Right lung (tissue), 5 donors: ENCODE results near the gene DOLPP1. TPM values are rescaled to one million over a fixed set of nuclear protein-coding genes. Genes with fewer than 3 reads are reported as not detected.
"Not testable (repeated sequence)": the region's sequence is repeated elsewhere in the genome, so short reads cannot be mapped to it uniquely, and the experiment has no call there.

Experiments used
- DNase-seq, 2 donors: peaks; one replicate each; pipeline ENCODE4 v3.0.0-alpha.2; 2013
- polyA plus RNA-seq, 5 donors: library from polyadenylated mRNA; unstranded; fragments of 120-200 nt; gene quantifications; one replicate each; pipeline versions ENCODE4 v1.2.1 to v1.2.3, GENCODE V29; 2013; ENCODE audit warnings: inconsistent platforms in 1 of 5, low replicate concordance in 1 of 5; ENCODE audit not compliant: insufficient read length in 5 of 5, insufficient read depth in 1 of 5

DOLPP1 gene
- polyA plus RNA-seq, 5 donors: 13.2 to 18.4 (median 14.7) TPM

- peak in 1 of 2 donors; percentile 11 for DNase-seq
Observed at GRCh38 chr9:129109952-129110739, 29.2 kb downstream of the DOLPP1 start.

- peak; percentile 90 to 91 for DNase-seq
Observed at GRCh38 chr9:129110740-129111527, 30.0 kb downstream of the DOLPP1 start, which contains the start of the genes CRAT and PTPA. Gene CRAT, minus strand, starts transcription at chr9:129110793. Its CDS starts 284 bp downstream, at chr9:129110509. Gene PTPA, plus strand, starts transcription at chr9:129111415. Its CDS starts 186 bp downstream, at chr9:129111601.

- DNase-seq: peak; percentile 37 to 42
Observed at GRCh38 chr9:129111528-129112151, 30.7 kb downstream of the DOLPP1 start.

- not testable (repeated sequence) for DNase-seq
Observed at GRCh38 chr9:129112526-129112925, 31.6 kb downstream of the DOLPP1 start.

- DNase-seq: no peak
Observed at GRCh38 chr9:129113645-129114304, 32.9 kb downstream of the DOLPP1 start.

- no peak for DNase-seq
Observed at GRCh38 chr9:129118799-129119198, 37.9 kb downstream of the DOLPP1 start.

GRCh38 chr9:129121483-129121882, 40.6 kb downstream of the DOLPP1 start:
- DNase-seq: peak in 1 of 2 donors; percentile 39

- DNase-seq: no peak
Observed at GRCh38 chr9:129122133-129122532, 41.2 kb downstream of the DOLPP1 start.

GRCh38 chr9:129122976-129123375, 42.1 kb downstream of the DOLPP1 start:
- not testable (repeated sequence) for DNase-seq

GRCh38 chr9:129124506-129125069, 43.7 kb downstream of the DOLPP1 start:
- no peak for DNase-seq

GRCh38 chr9:129125478-129125877, 44.6 kb downstream of the DOLPP1 start:
- no peak for DNase-seq

- no peak for DNase-seq
Observed at GRCh38 chr9:129126749-129127618, 46.1 kb downstream of the DOLPP1 start.

GRCh38 chr9:129128689-129129088, 47.8 kb downstream of the DOLPP1 start:
- DNase-seq: no peak

GRCh38 chr9:129130271-129130670, 49.4 kb downstream of the DOLPP1 start:
- DNase-seq: not testable (repeated sequence)

GRCh38 chr9:129130791-129131190, 49.9 kb downstream of the DOLPP1 start:
- DNase-seq: no peak

GRCh38 chr9:129131300-129132145, 50.6 kb downstream of the DOLPP1 start:
- peak; percentile 41 to 58 for DNase-seq

- DNase-seq: no peak
Observed at GRCh38 chr9:129133082-129133481, 52.2 kb downstream of the DOLPP1 start.

- DNase-seq: no peak
Observed at GRCh38 chr9:129135476-129135875, 54.6 kb downstream of the DOLPP1 start.

GRCh38 chr9:129136446-129137035, 55.6 kb downstream of the DOLPP1 start:
- DNase-seq: no peak
